Lung microvascular endothelial cell (primary cell): ENCODE data around the gene TNNC1. TPM values are rescaled to one million over a fixed set of nuclear protein-coding genes. Genes with fewer than 3 reads are reported as not detected.

Source experiments
- DNase-seq, 2 donors: peaks; one replicate each; pipeline versions ENCODE4 v3.0.0 to v3.0.0-alpha.2; 2010; ENCODE audit warnings: low read depth in 2 of 2
- total RNA-seq: library from RNA; depleted of rRNA; stranded (reverse); fragments of >200 nt; gene quantifications from 2 replicates; pipeline ENCODE4 v1.2.1, GENCODE V29; 2014

TNNC1 gene
- total RNA-seq, 1 donor from 2014 or later = not detected

DNA sequence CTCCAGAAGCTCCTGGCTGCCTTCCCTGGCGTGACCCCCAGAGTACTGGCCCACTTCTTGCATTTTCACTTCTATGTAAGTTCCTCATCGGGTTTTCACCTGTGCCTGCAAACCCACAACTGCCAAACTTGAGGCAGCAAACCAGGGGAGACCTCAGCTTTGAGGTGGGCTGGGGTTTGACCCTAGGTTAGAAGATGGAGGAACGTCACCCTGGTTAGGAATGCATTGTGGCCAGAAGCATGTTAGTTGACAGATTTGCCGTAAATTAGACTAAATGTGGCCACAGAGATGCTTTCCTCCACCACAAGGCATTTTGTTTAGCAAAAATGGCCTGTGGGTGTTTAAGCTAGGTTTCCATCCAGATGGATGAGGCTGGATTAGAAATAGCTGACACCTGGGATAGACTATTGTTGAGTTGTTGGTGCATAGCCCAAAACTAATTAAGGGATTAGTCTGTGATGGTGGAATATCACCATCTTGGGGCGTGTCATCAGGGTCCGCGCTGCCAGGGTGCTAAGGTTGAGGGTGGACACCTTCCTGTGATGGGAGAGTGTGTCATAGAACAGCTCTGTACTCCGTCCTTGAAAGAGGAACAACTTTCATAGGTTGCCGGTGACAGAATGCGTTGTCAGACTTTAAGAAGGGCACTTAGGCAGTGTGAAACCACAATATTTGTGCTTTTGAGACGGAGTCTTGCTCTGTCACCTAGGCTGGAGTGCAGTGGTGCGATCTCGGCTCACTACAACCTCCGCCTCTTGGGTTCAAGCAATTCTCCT lies 5.1 kb upstream of the TNNC1 start:
- no peak for DNase-seq

DNA sequence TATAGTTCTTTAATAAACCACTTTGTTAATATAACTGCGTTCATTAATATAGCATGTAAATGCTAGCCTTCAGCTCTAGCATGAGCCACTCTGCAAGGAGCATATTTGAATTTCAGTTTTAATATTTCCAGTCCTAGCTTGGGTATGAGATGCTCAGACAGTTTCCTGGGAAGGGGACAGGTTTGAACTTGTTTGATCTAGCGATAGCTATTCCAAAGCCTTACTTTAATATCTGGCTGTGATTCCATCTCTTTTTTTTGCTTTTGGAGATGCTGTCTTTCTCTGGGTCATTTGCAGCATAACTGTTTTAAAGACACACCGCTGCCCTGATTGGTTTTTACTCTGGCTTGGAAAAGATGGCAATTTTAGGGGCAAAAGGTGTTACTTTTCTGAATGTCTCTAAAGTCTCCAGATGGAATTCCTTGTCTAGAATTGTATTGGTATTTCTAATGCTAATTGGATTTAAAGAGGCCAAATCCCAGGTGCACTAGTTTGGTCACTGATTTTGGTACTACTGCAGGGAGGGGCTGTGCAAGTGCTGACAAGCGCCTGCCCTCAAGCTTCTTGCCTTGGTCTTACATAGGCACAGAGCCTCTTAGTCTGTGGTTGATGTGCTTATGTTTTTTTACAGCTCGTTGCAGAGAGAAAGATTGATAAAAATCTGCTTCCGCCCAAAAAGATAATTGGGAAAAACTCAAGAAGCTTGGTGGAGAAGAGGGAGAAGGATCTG lies 4.4 kb upstream of the TNNC1 start:
- DNase-seq = no peak

DNA sequence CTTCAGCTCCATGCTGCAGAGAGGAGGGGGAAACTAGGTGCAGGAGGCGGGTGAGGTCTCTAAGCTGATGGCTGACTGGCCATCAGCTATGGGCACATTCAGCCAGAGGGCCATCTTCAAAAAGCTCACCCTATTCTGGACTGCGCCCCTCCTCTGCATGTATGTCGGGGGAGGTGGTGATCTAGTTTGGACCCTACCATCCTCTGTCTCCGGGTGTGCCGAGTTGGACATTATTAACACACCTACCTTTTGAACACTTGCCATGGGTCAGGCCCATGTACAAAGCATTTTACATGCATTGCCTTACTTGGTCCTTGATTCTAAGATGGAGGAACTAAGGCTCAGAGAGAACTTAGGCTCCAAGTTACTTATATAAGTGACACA lies 3.0 kb upstream of the TNNC1 start:
- DNase-seq = no peak

DNA sequence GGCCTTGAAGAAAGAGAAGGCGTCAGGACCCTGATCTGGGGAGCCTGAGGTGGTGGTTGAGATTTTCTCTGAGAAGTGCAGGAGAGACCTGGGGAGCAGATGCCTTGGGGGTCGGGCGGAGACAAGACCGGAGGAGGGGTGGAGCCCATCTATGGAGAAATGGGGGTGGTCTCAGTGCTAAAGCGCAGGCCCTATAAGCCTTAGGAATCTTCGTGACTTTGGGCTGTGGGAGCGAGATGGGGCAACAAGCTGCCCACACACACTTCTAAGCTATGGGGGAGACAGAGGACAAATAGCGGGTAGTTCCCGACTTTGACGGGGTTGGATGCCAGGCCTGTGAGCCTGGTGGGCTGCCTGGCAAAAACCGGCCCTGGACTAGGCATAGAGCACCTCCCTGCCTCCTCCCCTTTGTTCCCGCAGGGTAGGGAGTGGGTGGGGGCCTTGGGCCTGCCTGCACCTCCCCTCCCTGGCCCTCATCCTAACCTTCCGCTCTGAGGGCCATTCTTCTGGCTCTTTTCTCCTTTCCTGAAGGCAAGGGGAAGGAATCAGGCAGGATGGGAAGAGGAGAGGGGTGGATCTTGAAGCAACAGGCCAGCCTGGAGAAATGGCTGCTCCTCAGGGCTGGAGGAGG lies 2.4 kb upstream of the TNNC1 start:
- DNase-seq = peak in 1 of 2 donors; percentile 28

DNA sequence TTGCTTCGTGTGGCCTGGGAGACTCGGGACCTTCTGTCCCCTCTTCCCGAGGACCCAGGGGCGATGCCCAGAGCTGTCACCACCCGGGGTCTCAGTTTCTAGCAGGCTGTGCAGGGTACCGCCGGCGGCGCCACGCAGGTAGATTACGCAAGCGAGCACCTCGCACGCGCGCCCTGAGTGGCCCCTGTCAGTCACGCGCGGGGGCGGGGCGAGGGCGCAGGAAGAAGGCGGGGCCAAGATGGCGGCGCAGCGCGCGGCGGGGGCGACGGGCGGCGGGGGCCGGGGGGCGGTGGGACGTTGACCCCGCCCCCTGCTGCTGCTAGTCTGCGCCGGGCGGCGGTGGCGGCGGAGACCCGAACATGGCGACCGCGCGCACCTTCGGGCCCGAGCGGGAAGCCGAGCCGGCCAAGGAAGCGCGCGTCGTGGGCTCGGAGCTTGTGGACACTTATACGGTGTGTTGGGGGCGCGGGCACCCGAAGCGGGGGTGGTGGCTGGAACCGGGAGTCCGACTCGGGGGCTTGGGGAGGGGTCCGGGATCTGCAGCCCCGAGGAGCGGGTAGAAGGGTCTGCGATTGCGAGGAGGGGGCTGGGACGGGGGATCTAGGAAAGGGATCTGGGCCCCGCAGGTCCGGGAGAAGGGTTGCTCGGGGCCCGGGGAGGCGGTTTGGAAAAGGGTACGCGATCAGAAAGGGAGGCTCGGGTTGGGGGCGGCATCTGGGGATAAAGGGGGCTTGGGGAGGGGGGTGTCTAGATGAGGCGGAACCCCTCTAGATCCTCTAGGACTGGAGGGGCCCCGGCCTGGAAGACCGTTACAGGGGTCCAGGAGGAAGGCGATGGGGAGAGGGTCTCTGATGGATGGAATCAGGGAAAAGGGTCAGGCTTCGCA lies 1.7 kb upstream of the TNNC1 start, which contains the start of gene NISCH:
TSS of gene NISCH (plus strand) at position 322 of the 886 bp plus-strand sequence. CDS start at position 360, 38 bp downstream.
- peak; percentile 81 to 92 for DNase-seq

DNA sequence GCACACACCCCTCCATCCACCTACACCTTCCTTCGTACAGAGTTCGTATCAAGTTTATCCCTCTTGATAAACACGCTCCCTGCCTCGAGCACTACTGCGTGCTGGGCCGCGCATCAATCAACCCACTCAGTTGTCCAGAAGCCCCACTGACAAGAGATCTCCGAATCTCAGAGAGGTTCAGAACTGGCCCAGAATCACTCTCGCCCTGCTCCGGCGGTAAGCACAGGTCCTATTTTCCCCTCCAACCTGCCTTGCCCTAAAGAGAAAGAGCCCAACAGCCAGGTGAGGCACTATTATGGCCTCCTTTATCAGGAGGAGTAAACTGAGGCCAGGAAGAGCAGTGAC lies 1.1 kb upstream of the TNNC1 start:
- no peak for DNase-seq

DNA sequence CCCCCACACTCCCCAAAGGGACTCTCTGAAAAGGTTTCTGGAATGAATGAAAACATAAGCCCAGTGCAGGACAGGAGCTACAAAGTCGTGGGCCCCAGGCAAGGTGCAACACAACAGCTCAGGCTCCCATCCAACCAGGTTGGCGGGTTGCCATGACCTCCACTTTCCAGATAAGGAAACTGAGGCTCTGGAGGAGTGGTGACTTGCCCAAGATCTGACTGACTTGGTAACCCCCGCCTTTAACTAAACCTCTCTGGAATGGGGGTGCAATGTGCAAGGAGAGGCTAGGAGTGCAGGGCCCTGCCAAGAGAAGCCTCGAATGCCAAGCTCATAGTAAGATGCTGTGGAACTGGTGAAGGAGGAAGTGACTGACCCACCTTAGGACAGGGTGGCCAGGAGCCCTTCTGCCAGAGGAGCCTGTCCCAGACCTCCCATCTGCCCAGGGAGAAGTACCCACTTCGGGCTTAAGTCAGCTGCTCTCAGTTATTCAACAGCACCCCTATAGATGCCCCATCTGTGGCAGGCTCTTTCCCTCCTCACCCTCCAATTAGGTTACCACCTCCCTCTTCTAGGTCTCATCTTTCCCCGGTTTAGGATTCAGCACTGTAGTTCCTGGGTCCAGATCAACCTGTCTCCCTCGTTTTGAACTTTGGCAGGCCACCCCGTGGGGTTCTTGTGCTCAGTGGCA lies 553 bp upstream of the TNNC1 start:
- DNase-seq = no peak

DNA sequence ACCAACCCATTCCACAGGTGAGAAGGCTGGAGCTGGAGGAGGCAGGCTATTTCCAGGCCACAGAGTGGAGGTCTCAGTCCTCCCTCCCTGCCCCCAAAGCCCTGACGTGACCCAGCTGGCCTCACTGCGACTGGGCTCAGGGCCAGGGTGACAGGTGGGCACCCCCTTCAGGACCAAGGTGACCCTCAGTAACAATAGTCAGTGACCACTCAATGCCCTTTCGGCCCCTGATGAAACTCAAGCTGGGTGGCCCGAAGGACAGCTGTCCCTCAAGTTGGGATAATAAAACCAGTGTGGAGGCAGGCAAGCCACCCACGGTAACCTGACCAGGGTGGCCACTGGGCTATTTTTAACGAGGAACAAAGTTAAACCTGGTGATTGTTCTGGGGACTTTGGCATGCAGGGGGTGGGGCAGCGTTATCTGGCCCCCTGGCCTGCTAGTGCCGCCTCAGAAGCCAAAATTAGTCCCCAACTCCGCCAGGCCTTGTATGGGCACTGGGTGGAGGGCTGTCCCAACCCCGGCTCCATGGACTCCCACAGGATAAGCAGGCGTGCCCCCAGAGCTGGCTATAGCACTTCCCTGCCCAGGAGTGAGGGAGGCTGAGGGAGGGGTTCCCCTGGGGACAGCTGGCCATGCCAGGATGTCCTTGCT lies 1.1 kb downstream of the TNNC1 start:
- DNase-seq = no peak

DNA sequence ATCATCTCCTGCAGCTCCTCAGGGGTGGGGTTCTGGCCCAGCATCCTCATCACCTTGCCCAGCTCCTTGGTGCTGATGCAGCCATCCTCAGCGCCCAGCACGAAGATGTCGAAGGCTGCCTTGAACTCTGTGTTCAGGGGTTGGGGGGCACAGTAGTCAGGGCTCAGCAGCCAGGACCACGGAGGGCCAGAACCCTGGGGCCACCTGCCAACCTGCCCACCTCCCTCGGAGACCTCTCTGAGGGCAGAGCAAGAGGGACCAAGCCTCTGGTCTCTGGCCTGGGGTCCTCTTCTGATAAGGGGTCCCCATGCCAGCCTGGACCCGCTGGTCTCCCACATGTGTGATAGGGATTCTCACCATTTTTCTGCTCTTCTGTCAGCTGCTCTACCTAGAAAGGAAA lies 1.7 kb downstream of the TNNC1 start:
- DNase-seq = no peak

DNA sequence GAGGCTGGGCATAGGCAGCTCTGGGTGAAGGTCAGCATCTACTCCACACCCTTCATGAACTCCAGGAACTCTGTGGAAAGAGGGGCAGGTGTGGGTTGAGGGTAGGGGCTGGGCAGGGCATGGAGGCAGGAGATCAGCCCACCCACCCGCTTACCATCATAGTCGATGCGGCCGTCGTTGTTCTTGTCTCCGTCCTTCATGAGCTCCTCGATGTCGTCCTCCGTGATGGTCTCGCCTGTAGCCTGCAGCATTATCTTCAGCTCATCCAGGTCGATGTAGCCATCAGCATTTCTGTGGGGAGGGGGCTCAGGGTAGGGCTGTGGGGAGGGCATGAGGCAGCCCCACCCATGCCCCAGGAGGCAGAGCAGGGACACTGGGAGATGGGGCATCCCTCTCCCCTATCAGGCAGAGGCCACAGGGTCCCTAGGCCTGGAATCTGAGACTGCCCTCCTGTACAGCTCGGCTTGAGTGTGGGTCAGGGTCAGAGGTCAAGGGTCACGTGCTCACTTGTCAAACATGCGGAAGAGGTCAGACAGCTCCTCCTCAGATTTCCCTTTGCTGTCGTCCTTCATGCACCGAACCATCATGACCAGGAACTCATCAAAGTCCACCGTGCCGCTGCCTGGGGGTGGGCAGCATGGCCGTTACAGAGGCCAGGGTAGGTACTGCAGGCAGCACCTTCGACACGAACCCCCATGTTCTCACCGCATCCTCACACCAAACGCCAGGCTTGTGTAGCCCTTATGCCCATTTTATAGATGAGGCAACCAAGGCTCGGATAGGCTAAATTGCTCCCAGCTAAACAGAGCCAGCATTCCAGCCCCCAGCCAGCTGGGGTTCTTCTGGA lies 2.4 kb downstream of the TNNC1 start:
- no peak for DNase-seq

DNA sequence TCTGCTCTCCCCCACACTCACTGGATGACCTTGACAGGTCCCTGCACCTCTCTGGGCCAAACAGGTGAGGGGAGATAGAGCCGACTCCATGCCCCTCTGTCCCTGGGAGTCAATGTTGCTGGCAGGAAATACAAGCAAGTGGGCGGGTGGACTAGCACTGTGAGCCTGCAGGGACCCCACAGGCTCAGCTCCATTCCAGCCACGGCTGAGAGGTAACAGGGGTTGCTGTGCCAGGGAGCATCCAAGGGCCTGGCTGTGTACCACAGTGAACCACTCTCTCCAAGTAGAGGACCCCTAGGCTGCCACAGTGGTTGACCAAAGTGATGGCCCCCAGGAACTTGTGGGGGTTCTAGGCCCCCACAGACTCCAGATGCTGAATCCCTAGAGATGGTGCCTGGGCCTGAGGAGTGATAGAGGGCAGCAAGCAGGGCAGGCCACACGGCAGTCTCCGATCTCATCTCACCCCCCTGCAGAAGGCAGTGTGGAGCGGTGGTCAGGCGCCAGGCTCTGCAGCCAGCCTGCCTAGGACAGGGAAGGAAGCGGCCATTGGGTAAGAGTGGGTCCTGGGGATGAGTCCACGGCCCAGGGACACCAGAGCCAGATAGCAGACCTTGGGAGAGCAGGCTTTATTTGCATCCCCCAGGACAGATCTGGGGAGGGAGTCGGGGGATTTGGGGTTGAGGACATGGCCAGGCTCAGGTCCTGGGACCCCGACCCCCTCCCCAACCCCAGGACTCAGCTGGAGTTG lies 3.2 kb downstream of the TNNC1 start:
- no peak for DNase-seq

DNA sequence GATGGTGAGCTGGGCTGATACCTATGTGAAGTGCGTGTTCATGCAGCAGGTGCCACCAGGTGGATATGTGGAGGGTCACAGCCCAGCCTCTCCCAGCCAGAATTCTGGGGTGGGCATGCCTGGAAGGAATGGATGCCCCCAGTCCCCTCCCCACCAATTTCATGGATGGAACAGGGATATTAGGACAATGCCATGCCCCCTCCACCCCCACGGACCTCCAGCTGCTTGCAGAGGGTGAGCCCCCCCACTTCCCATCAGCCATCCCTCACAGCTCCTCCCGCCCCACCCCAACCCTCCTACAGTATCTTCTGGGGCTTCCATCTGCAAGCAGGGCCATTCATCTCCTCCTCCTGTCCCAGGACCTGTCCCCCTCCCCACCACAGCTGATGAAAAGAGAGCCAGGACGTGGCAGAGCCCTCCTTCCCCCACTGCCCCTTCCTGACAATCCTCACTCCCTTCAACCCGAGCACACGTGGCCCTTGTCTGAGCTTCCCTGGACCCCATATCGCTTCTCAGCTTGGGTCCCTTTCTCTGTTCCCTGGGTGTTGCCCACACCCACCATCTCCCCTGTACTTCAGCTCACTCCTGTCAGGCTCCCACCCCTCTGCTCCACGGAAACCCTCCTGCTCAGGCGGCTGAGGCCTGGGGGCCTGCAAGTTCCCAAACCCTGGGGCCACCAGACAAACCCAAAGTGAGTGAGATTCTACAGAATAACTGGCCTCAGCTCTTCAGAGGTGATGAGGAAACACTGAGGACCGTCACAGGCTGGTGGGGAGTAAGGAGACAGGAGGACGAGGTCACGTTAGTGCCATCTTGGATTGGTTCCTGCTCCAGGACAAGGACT lies 6.1 kb downstream of the TNNC1 start:
- no peak for DNase-seq

DNA sequence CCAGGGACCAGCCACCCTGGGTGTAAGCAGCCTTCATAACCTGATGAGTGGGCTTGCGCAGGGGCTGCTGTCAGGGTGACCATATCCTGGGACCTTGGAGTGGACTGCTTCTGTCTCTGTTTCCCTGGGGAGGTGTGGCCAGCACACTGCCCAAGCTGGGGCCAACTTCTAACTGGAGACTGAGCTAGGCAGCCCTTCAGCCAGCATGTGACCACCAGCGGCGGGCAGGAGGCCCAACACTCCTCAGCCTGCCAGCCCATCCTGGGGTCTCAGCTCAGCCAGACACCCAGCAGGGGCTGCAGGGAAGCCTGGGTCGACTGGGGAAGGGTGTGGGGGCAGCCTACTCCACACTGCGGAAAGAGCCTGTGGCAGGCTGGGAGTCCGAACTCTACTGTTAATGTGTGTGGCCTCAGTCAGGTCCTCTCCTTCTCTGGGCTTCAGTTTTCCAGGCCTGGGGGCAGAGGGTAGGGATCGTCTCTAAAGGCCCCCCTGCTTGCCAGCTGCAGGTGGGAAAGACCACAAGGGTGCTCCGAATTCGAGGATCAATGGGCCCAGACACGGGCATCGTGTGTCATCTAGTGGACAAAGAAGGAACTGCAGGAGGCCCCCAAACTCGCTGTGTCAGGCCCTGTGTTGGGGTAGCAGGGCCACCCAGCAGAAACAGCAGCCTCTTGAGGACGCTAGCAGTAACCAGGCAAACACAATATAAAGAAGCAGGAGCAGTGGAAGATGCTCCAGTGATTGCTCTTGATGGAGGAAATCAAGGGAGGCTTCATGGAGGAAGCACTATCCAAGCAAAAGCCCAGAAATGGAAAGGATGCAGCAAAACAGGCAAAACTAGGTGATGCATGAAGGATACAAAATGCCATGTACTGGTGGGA lies 7.0 kb downstream of the TNNC1 start:
- peak; percentile 57 to 74 for DNase-seq

DNA sequence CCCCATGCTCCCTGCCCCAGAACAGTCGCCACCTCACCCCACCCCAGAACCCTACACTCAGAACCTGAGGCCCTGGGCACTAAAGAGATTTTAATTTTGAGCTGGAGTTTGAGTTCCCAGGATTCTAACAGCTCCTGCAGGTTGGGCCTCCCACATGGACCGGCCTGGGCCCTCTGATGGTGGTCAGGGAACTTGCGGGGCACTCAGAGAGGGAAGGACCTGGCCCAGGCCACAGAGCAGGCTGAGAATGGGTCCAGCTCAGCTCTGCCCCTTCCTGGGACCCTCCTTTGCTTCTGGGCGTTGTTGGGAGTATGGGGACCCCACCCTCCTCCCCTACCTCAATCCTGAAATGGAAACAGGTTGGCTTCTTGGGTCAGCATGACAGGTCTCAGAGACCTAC lies 7.8 kb downstream of the TNNC1 start:
- DNase-seq = no peak

DNA sequence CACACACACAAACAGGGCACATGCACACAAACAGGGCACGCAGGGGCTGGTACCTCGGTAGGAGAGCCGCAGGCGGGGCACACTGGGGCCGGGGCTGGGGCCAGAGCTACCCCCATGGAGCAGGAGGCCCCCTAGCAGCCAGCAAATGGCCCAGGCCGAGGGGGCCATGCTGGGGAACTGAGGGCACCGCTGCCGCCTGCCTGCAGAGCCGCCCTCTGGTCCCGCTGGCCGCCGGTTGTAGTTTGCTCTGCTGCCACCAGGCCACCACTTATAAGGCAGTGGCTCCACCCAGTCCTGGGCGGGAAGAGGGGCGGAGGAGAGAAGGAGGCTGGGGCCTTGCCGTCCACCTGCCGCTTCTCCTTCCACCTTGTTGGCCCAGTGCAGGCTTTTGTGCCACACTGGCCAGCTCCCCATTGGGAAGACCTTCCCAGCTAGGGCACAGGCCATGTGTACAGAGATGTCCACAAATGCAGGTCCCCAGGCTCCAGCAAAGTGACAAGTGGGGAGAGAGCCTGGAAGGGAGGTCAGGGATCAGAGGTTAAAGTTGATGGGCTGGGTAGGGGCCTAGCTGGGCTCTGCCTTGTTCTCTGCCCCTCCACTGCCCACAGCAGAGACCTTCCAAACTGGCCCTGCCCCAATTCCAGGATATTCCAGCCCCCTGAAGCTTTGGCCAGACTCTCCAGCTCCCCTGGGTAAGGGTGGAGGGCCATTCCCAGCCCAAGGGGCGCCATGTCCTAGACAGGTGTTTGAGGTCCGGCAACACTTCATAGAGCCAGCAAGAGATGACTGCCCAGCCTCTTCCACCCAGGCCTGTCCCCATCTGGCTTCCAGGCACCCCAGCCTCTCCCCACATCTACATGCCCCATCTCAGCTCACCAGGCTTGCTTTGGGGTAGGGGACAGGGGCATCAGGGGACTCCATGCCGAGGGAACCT lies 8.7 kb downstream of the TNNC1 start, which contains the start of gene SEMA3G:
TSS of gene SEMA3G (minus strand) at position 244 of the 934 bp plus-strand sequence. CDS start at position 168, 76 bp downstream.
- peak; percentile 74 to 85 for DNase-seq
